ENCODE data around the gene ITPK1. TPM values are rescaled to one million over a fixed set of nuclear protein-coding genes. Genes with fewer than 3 reads are reported as not detected.

ITPK1 gene
- total RNA-seq, 1 experiment from 2014 or later: 133 TPM

- Mint-ChIP-seq H3K36me3 (ENCODE audit: insufficient read depth, unreplicated experiment) (peaks cover 16% of the 10 kb centered on the region), H3K27ac (ENCODE audit: low read depth, unreplicated experiment) (no peak overlapping the region), H3K4me3 (ENCODE audit: unreplicated experiment) (no peak overlapping the region), H3K4me1 (ENCODE audit: insufficient read depth, unreplicated experiment) (peaks cover 18% of the 10 kb centered on the region), H3K9me3 (ENCODE audit: unreplicated experiment) (no peaks in the 10 kb centered on the region), H3K27me3 (ENCODE audit: insufficient read depth, unreplicated experiment) (no peaks in the 10 kb centered on the region)
- CTCF ChIA-PET: no interaction called here
- no TSS peak for BruUV-seq (replicated peaks)
- intact Hi-C loops (cut with micrococcal nuclease): no loop called here
- no peak for TF ChIP-seq CTCF (IDR thresholded peaks at IDR 0.05; ENCODE audit: unreplicated experiment)
- DNase-seq (ENCODE audit: unreplicated experiment): no peak
- POLR2A ChIA-PET: no interaction called here
Measured at GRCh38 chr14:93073358-93073707, 42.4 kb downstream of the ITPK1 start.

GRCh38 chr14:93072659-93073357 is 42.9 kb downstream of the ITPK1 start:
- TF ChIP-seq CTCF (IDR thresholded peaks at IDR 0.05; ENCODE audit: unreplicated experiment): no peak
- peaks cover 16% of the 10 kb centered on the region for H3K36me3 Mint-ChIP-seq (ENCODE audit: insufficient read depth, unreplicated experiment)
- peaks cover 18% of the 10 kb centered on the region for H3K4me1 Mint-ChIP-seq (ENCODE audit: insufficient read depth, unreplicated experiment)
- no TSS peak for BruUV-seq (replicated peaks)
- no peak for DNase-seq (ENCODE audit: unreplicated experiment)
- POLR2A ChIA-PET: no interaction called here
- CTCF ChIA-PET: no interaction called here
- no peak overlapping the region for H3K27ac Mint-ChIP-seq (ENCODE audit: low read depth, unreplicated experiment)
- H3K9me3 Mint-ChIP-seq (ENCODE audit: unreplicated experiment): no peaks in the 10 kb centered on the region
- no peak overlapping the region for H3K4me3 Mint-ChIP-seq (ENCODE audit: unreplicated experiment)
- H3K27me3 Mint-ChIP-seq (ENCODE audit: insufficient read depth, unreplicated experiment): no peaks in the 10 kb centered on the region
- intact Hi-C loops (cut with micrococcal nuclease): no loop called here

- Mint-ChIP-seq H3K4me1 (ENCODE audit: insufficient read depth, unreplicated experiment) (peaks cover 10% of the 10 kb centered on the region), H3K27me3 (ENCODE audit: insufficient read depth, unreplicated experiment) (no peaks in the 10 kb centered on the region), H3K27ac (ENCODE audit: low read depth, unreplicated experiment) (no peak overlapping the region), H3K4me3 (ENCODE audit: unreplicated experiment) (no peak overlapping the region), H3K9me3 (ENCODE audit: unreplicated experiment) (no peaks in the 10 kb centered on the region), H3K36me3 (ENCODE audit: insufficient read depth, unreplicated experiment) (peaks cover 13% of the 10 kb centered on the region)
- POLR2A ChIA-PET: no interaction called here
- no peak for TF ChIP-seq CTCF (IDR thresholded peaks at IDR 0.05; ENCODE audit: unreplicated experiment)
- no TSS peak for BruUV-seq (replicated peaks)
- no peak for DNase-seq (ENCODE audit: unreplicated experiment)
- intact Hi-C loops (cut with micrococcal nuclease): no loop called here
- CTCF ChIA-PET: no interaction called here
Measured at GRCh38 chr14:93068711-93069110, 47.0 kb downstream of the ITPK1 start.

GRCh38 chr14:93067088-93067487 is 48.6 kb downstream of the ITPK1 start:
- Mint-ChIP-seq H3K4me3 (ENCODE audit: unreplicated experiment) (no peak overlapping the region), H3K27me3 (ENCODE audit: insufficient read depth, unreplicated experiment) (no peaks in the 10 kb centered on the region)
- POLR2A ChIA-PET: no interaction called here

More at GRCh38 chr14:93067088-93067487, 48.6 kb downstream of the ITPK1 start:
- H3K9me3 Mint-ChIP-seq (ENCODE audit: unreplicated experiment): no peaks in the 10 kb centered on the region
- no peak for TF ChIP-seq CTCF (IDR thresholded peaks at IDR 0.05; ENCODE audit: unreplicated experiment)
- CTCF ChIA-PET: interaction anchor here (0.6 kb wide), 1 partner anchor 1651 kb away, joined by 3 read pairs; no protein-coding TSS in a partner anchor
- peaks cover 14% of the 10 kb centered on the region for H3K36me3 Mint-ChIP-seq (ENCODE audit: insufficient read depth, unreplicated experiment)
- intact Hi-C loops (cut with micrococcal nuclease): no loop called here
- BruUV-seq (replicated peaks): no TSS peak
- no peak for DNase-seq (ENCODE audit: unreplicated experiment)
- peaks cover 10% of the 10 kb centered on the region for H3K4me1 Mint-ChIP-seq (ENCODE audit: insufficient read depth, unreplicated experiment)
- H3K27ac Mint-ChIP-seq (ENCODE audit: low read depth, unreplicated experiment): no peak overlapping the region

Measured in MCF 10A (cell line).